NCI-H1048 (cell line): Measurements from ENCODE around the gene SEMA4D.

Experiments
- DNase-seq: peaks from one replicate; lab custom pipeline; 2025; lab: John Stamatoyannopoulos, UW

Gene SEMA4D

DNA sequence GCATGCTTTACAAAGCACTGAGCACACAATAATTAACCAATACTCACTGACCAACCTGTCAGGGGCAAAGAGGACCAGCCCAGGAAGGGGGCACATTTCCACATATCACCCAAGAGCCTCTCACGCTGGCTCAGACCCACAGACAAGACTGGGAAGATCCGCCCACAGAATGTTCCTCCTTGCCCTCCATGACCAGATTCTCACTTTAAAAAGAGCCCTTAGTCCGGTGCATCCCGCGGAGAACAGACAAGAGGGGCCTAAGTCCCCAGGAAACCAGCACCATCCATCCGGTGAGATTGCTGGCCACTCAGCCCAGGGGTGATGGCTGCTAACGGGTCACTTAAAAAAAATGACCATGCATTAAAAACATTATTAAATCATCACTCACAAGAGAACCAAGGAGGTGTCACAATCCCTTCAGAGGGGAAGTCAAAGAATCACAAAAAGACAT is 32.9 kb downstream of the SEMA4D start:
- DNase-seq, result no peak

DNA sequence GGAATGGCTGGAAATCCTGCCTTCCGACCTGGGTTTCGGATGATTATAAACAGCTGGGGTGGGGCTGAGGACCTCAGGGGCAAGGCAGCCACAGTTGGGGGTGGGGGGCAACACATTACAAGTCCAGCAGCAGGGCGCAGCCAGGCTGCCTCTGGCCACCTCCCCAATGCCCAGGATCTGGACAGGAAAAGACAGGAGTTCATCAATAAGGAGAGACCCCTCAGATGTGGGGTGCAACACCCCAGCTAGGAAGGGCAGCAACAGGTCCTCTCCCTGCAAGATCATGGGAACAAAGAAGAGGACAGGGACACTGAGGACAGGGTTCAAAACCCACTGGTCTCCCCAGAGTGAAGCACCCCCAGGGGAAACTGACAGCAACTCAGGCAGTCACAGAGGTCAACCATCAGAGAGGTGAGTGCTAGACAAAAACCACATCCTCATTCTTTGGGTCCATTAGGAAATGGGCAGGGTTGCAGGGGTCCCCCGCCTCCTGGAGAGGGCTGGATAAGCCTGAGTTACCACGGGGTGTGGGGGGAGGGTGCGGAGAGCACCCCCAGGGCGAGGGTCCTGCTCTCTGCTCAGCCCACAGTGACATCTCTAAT is 33.5 kb downstream of the SEMA4D start:
- no peak for DNase-seq

DNA sequence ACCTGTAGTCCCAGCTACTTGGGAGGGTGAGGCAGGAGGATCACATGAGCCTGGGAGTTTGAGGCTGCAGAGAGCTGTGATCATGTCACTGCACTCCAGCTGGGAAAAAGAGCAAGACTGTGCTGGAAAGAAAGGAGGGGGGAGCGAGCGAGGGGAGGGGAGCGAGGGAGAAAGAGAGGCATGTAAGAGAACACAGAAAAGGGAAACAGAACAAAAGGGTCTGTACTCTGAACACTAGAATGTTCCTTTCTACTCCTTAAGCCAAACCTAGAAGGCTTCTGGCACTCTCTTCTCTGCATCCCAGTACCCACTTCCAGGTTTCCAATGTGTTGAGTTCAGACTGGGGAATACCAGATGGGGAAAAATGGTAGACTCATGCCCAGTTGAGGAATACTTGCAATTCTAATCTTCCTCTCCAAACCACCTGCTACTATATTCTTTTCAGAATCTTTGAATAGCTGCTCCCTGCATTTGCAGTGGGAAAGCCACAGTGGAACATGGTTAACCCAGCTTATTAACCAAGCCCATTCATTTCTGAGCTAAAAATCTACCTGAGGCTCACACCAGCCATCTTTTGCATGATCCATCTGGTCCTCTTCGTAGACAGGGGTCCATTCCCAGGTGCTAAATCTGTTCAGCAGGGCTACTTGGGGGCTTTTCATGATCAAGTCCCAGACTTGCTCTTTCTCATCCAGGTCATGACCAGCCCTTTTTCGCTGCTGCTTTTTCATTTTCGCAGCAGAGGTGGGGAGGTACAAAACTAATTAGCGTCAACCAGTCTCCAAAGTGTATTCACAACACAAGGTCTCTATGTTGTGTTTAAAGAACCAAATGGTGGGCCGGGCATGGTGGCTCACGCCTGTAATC is 34.9 kb downstream of the SEMA4D start:
- no peak for DNase-seq

- no peak for DNase-seq
Observed at GRCh38 chr9:89462199-89462598, 35.7 kb downstream of the SEMA4D start.

DNA sequence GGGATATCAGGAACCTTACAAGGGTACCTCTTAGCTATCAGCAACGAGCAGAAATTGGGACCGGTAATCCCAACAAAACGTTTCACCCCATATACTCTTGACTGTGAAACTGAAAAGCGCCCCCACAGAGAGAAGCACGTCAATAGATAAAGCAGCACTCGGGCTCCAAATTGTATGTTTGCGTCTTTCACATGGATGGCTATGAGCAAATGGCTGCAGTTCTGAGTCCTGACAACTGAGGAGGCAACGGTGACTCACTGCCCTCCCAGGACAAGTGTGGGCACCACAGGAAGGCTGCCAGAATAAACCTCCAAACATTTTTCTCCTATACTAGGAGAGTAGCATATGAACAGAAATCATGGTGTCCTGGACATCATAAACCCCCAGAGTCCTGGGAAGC is 36.6 kb downstream of the SEMA4D start:
- no peak for DNase-seq

DNA sequence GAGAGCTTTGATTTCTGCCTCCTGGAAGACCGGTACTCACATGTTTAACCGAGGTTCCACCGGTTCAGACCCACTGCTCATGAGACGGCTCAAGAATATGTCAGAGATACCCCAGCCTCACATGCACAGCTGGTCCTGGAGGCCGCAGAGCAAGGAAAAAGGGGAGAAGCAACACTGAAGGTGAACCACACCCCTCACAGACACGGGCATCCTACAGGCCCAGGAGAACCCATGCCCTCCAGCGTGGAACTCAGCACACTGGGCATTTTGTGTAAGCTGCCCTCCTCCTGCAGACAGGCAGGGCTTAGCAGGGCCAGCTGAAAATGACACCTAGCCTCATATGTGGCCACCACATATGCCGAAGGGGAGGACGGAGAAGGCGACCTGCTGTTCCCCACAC is 37.4 kb downstream of the SEMA4D start:
- no peak for DNase-seq

- no peak for DNase-seq
Observed at GRCh38 chr9:89458768-89459496, 39.0 kb downstream of the SEMA4D start.

GRCh38 chr9:89457376-89457855 is 40.5 kb downstream of the SEMA4D start:
- no peak for DNase-seq

DNA sequence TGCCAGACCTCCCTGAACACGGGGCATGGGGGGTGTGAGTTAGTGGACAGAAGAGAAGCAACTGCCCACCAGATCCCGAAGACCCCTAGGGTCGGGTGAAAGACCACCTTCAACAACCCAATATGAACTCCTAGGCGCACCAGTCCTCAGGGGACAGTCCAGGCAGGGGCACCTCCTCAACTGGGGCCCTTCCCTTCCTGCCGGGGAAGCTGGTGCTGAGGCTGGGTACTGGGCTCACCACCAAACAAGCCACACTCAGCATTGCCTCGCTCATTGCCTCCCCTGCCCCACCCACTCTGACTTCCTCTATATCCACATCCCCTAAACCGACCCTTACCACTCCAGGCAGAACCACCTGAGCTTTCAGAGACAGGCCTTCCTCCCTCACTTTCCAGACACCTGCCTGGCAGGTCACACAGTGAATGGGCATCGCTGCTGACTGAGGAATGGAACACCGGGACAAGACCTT is 42.5 kb downstream of the SEMA4D start:
- no peak for DNase-seq

GRCh38 chr9:89454498-89455355 is 43.2 kb downstream of the SEMA4D start:
- no peak for DNase-seq

- DNase-seq, result no peak
Observed at GRCh38 chr9:89453452-89453851, 44.5 kb downstream of the SEMA4D start.

- DNase-seq, result no peak
Observed at GRCh38 chr9:89452561-89452960, 45.4 kb downstream of the SEMA4D start.

DNA sequence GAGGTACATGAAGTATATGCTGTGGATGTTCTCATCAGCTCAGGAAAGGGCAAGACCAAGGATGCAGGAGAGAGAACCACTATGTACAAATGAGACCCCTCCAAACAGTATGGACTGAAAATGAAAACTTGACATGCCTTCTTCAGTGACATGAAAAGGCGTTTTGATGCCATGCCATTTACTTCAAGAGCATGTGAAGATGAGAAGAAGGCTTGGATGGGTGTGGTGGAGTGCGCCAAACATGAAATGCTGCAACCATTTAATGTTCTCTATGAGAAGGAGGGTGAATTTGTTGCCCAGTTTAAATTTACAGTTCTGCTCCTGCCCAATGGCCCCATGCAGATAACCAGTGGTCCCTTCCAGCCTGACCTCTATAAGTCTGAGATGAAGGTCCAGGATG is 47.7 kb downstream of the SEMA4D start:
- no peak for DNase-seq

DNA sequence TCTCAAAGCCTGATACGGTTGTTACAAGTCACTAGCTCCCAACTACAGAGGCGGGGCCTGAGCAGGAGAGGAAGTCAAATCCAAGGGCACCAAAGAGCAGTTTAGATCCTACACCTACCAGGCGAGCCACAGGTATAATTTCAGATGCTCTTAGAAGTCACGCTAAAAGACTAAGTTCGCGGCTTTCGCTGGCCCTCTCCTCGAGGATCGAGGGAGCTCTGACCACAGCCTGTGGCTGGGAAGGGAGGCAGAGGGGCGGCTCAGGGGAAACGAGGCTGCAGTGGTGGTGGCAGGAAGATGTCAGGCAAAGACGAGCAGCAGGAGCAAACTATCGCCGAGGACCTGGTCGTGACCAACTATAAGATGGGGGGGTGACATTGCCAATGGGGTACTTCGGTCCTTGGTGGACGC is 48.6 kb downstream of the SEMA4D start:
- no peak for DNase-seq

- DNase-seq, result no peak
Observed at GRCh38 chr9:89448821-89449220, 49.1 kb downstream of the SEMA4D start.

DNA sequence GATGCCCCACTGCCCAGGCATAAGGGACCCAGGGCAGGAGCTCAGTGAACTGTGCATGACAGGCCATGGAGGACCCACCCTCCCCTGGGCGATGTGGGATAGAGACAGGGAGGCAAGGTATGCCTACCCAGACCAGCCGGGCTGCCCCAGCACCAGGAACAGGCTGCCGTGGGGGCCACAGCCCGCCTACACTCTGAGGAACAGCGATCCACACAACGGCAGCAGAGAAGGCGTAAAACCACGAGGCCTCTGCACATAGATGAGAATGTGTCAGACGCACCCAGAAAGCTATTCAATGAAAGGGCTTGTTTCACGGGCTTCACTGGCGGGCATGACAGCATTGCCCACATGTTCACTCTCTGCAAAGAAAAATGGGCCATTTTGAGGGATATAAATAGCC is 49.5 kb downstream of the SEMA4D start:
- DNase-seq, result no peak

DNA sequence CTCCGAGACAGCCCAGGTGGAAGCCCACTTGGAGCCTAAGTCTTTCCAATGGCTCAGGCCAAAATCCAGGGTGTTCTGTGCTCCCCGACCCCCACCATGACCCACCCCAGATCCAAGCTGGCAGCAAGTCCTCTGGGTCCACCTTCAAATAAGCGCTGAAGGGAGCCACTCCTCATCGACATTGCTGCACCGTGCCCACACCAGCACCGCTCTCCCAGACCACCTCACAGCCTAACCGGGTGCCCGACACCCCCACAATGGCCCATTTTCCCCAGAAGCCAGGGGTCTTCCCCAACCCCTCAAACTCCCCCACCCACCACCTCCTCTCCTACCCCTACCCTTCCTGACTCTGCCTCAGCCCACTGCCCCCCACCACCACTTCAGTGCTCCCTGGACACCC is 50.5 kb downstream of the SEMA4D start:
- no peak for DNase-seq

DNA sequence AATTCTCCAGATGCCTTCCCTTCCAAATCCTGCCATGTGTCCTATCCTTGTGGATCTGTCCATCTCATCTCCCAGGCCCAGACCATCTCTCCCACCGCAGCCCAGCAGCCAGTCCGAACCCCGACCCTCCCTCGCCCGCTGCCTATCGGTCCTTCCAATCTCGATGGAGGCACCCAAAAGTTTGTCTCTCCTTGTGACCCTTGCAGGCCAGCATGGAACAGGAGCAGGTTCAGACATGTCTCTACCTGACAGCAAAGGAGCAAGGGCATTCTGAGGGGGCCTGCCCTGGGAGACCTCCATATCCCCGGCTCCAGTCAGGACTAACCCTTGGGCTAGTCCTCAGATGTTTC is 51.0 kb downstream of the SEMA4D start:
- DNase-seq, result no peak

DNA sequence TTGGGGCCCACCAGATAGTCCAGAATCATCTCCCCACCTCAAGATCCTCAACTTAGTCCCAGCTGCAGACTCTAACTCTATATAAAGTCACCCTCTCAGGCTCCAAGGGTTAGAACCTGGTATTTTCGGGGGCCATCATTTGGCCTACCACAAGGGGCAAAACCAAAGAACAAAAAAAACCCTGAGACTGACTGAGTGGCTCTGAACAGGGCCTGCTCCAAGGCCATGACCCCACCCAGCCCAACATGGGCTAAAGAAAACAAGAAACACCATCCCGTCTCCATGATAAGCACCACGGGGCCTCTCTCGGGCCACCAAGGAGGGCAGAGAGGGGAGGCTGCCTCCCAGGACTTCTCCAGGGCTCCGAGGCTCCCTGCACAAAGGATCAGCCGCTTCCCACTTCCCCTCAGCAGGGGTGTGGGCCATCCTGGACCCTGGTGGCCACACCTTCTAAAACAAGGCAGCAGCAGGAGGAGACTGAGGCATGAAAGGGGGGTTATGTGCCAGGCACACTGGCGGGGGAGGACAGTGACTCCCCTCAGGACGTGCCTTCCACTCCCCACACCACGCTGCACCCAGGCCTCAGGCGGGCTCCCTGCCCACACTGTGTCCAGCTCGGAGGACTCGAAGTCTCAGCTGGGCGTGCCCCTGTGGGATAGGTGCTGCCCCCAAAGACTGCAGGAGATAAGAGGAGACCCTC is 51.5 kb downstream of the SEMA4D start:
- DNase-seq, result no peak

GRCh38 chr9:89445801-89446251 is 52.1 kb downstream of the SEMA4D start:
- DNase-seq, result no peak
